Prostate gland (tissue), 2 donors: ENCODE data around the gene FMN2. TPM values are rescaled to one million over a fixed set of nuclear protein-coding genes. Genes with fewer than 3 reads are reported as not detected.

ENCODE experiments used
- DNase-seq: peaks from one replicate; pipeline ENCODE4 v3.0.0-alpha.2; 2019; ENCODE audit warnings: low spot score
- H3K27ac ChIP-seq, 2 donors: fragments of 200-600 bp; sonication (generic); 2 replicates each; pipeline ENCODE4 v1.5.1; 2017 to 2019
- H3K27me3 ChIP-seq: fragments of 200-600 bp; sonication (generic); replicated peaks from 2 replicates; pipeline ENCODE4 v1.5.1; 2019; ENCODE audit not compliant: insufficient read depth
- H3K36me3 ChIP-seq, 2 donors: fragments of 200-600 bp; sonication (generic); 1 replicate in 1 of 2; 2 replicates in 1 of 2; pipeline versions ENCODE4 v1.5.1 to v1.8.1; 2017 to 2019
- H3K4me1 ChIP-seq: fragments of 200-600 bp; sonication (generic); replicated peaks from 2 replicates; pipeline ENCODE4 v1.5.1; 2019
- H3K4me3 ChIP-seq, 2 donors: fragments of 200-600 bp; sonication (generic); 2 replicates each; pipeline ENCODE4 v1.5.1; 2017 to 2019
- H3K9me3 ChIP-seq: fragments of 200-600 bp; sonication (generic); 2 replicates; pipeline ENCODE4 v1.5.1; 2017
- POLR2A ChIP-seq: fragments of 450-650 bp; IDR thresholded peaks from one replicate; pipeline ENCODE4 v1.6.1; 2016; ENCODE audit warnings: antibody characterized with exemption, mild to moderate bottlenecking
- POLR2AphosphoS5 ChIP-seq: sonication (generic); formaldehyde crosslinking; IDR thresholded peaks from one replicate; pipeline ENCODE4 v1.6.1; 2017; ENCODE audit warnings: antibody characterized with exemption
- WGBS: methylation state at CpG from one replicate; pipeline ENCODE4 v1.1.5; 2018; 5-methylcytosine and 5-hydroxymethylcytosine counted together
- intact Hi-C: fragments of 100-400 bp; cut with DNase I; formaldehyde crosslinking; loops from one replicate; pipeline ENCODE4 v1.14.2; 2022
- total RNA-seq, 2 donors: library from RNA; depleted of rRNA; stranded (reverse); fragments of >200 nt; gene quantifications; one replicate each; pipeline ENCODE4 v1.1.0, GENCODE V29; 2016
- TF ChIP-seq, protein P1 (sequence below), 4 experiments: fragments of 200-600 bp in 2 of 4; fragments of 450-650 bp in 2 of 4; sonication (generic) in 2 of 4; IDR thresholded peaks; 1 replicate in 3 of 4; 2 replicates in 1 of 4; pipeline ENCODE4 v1.5.1; 2016 to 2019; ENCODE audit warnings: antibody characterized with exemption in 4 of 4, mild to moderate bottlenecking in 2 of 4, moderate library complexity in 2 of 4

The FMN2 gene
- total RNA-seq, 2 donors from 2014 or later, result 0.27 to 4.8 TPM

DNA sequence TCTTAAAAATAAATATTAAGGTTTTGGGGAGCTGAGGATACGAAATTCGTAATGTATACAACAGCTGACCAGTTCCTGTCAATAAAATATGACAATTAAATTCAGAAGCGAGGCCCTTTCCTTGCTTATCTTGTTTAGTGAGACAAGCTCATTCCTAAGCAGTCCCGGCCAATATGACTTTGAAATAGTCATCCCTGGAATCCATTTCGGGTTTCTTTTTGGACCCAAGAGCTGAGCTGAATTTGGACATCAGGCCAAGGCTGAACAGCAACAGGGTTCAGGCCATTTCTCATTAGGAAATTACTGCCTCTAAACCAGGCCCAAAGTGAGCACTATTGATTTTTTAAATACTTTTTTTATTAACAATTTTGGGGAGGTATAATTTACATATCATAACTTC is 17.3 kb upstream of the FMN2 start:
- intact Hi-C loops, result no loop called here
- 67% methylated on average over 5 of the region's 5 CpGs for WGBS
- H3K4me3 ChIP-seq, result no peak overlapping the region

DNA sequence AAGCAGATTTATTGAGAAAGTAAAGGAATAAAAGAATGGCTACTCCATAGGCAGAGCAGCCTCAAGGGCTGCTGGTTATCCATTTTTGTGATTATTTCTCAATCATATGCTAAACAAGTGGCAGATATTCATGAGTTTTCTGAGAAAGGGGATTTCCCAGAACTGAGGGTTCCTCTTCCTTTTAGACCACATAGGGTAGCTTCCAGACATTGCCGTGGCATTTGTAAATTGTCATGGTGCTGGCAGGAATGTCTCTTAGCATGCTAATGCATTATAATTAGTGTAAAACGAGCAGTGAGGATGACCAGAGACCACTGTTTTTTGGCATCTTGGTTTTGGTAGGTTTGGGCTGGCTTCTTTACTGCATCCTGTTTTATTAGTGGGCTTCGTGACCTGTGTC is 16.8 kb upstream of the FMN2 start:
- Histone ChIP-seq H3K36me3 (no peaks in the 10 kb centered on the region), H3K27ac (no peak overlapping the region), H3K27me3 (no peaks in the 10 kb centered on the region), H3K4me1 (no peaks in the 10 kb centered on the region), H3K9me3 (no peaks in the 10 kb centered on the region), H3K4me3 (no peak overlapping the region)
- no peak for TF ChIP-seq POLR2AphosphoS5
- TF ChIP-seq POLR2A, result no peak
- TF ChIP-seq, protein P1, sequence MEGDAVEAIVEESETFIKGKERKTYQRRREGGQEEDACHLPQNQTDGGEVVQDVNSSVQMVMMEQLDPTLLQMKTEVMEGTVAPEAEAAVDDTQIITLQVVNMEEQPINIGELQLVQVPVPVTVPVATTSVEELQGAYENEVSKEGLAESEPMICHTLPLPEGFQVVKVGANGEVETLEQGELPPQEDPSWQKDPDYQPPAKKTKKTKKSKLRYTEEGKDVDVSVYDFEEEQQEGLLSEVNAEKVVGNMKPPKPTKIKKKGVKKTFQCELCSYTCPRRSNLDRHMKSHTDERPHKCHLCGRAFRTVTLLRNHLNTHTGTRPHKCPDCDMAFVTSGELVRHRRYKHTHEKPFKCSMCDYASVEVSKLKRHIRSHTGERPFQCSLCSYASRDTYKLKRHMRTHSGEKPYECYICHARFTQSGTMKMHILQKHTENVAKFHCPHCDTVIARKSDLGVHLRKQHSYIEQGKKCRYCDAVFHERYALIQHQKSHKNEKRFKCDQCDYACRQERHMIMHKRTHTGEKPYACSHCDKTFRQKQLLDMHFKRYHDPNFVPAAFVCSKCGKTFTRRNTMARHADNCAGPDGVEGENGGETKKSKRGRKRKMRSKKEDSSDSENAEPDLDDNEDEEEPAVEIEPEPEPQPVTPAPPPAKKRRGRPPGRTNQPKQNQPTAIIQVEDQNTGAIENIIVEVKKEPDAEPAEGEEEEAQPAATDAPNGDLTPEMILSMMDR (IDR thresholded peaks at IDR 0.05), result no peak
- WGBS, result 71% methylated on average over 3 of the region's 3 CpGs
- intact Hi-C loops, result no loop called here
- DNase-seq, result no peak

More for the DNA sequence above, 17.3 kb upstream of the FMN2 start:
- Histone ChIP-seq H3K36me3 (no peaks in the 10 kb centered on the region), H3K27ac (no peak overlapping the region), H3K9me3 (no peaks in the 10 kb centered on the region), H3K4me1 (no peaks in the 10 kb centered on the region), H3K27me3 (no peaks in the 10 kb centered on the region)
- DNase-seq, result no peak
- TF ChIP-seq POLR2AphosphoS5, result no peak
- no peak for TF ChIP-seq POLR2A
- TF ChIP-seq, protein P1 (IDR thresholded peaks at IDR 0.05), result no peak

DNA sequence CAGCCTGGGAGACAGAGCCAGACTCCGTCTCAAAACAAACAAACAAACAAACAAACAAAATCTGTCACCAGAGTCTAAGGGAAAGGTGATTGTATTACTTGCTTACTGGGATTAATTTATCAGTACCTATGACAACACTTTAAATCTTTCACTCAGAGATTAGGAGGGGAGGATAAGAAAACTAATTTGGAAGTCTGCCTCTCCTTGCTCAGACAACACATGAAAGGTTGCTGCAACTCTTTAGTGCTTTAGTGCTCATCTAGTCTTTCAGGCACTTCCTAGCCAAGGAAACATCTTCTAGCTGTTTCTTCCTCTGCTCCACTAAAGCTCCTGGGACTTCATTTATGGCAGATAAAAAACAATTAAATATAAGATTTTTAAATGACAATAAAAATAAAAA is 7.3 kb upstream of the FMN2 start:
- Histone ChIP-seq H3K9me3 (no peaks in the 10 kb centered on the region), H3K4me1 (no peaks in the 10 kb centered on the region), H3K4me3 (no peak overlapping the region), H3K27me3 (peaks cover 3% of the 10 kb centered on the region), H3K36me3 (no peaks in the 10 kb centered on the region), H3K27ac (no peak overlapping the region)
- TF ChIP-seq POLR2AphosphoS5, result no peak
- intact Hi-C loops, result no loop called here
- no peak for DNase-seq
- WGBS, result 40% methylated on average over 1 of the region's 1 CpG

DNA sequence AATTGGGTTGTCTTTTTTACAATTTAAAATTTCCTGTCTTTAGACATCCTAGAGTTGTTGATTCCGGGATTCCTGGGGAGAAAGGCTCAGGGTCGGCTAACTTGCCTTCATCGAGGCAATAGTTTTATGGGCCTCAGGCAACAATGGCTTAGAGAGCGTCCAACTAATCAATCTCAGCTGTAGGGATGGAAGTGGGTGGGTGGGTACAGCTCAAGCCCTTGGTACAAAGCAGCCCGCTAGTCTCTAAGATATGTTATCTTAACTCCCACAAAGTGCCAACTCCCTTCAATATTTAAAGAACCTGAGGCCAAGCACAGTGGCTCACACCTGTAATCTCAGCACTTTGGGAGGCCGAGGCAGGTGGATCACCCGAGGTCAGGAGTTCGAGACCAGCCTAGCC is 6.9 kb upstream of the FMN2 start:
- H3K9me3 ChIP-seq, result no peaks in the 10 kb centered on the region
- TF ChIP-seq, protein P1 (IDR thresholded peaks at IDR 0.05), result no peak
- no peak for TF ChIP-seq POLR2AphosphoS5
- TF ChIP-seq POLR2A, result no peak
- no peak overlapping the region for H3K4me3 ChIP-seq
- WGBS, result 54% methylated on average over 8 of the region's 8 CpGs
- H3K36me3 ChIP-seq, result no peaks in the 10 kb centered on the region
- no peak for DNase-seq
- intact Hi-C loops, result no loop called here
- H3K27ac ChIP-seq, result no peak overlapping the region
- H3K27me3 ChIP-seq, result peaks cover 3% of the 10 kb centered on the region
- no peaks in the 10 kb centered on the region for H3K4me1 ChIP-seq

DNA sequence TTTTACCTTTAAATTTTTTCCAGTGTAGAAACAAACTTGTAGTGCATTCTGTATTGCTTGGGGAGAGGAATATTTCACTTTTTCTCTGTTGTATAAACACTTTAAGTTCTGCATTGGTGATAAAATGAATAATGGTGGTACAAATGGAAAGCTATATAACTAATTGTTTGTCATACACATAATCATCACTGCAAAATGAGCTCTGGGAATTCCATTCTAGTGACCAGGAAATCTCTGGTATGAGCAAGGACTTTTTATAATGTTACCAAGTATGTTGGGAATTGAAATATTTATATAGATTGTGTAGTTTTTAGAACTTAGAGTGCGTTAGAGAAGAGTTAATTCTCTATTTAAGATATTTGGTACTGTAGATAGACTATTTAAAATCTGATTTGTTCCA is 5.0 kb upstream of the FMN2 start:
- Histone ChIP-seq H3K27ac (no peak overlapping the region), H3K27me3 (peaks cover 3% of the 10 kb centered on the region), H3K36me3 (no peaks in the 10 kb centered on the region), H3K9me3 (no peaks in the 10 kb centered on the region), H3K4me1 (no peaks in the 10 kb centered on the region), H3K4me3 (no peak overlapping the region)
- 77% methylated on average over 1 of the region's 1 CpG for WGBS
- DNase-seq, result no peak
- TF ChIP-seq POLR2A, result no peak
- TF ChIP-seq, protein P1 (IDR thresholded peaks at IDR 0.05), result no peak
- no peak for TF ChIP-seq POLR2AphosphoS5
- intact Hi-C loops, result no loop called here
